Liver (tissue), 9 donors: ENCODE measurements around the gene FAAP100. TPM values are rescaled to one million over a fixed set of nuclear protein-coding genes. Genes with fewer than 3 reads are reported as not detected.

Source experiments
- DNase-seq: peaks from one replicate; pipeline ENCODE4 v3.0.0-alpha.2; 2017; ENCODE audit warnings: low spot score
- H3K27ac ChIP-seq, 2 donors: one replicate each; pipeline ENCODE4 v1.7.0; 2013; ENCODE audit warnings: inconsistent platforms in 2 of 2, low read length in 2 of 2, control low read depth in 1 of 2, low read depth in 1 of 2, mild to moderate bottlenecking in 1 of 2
- H3K27me3 ChIP-seq, 4 donors: one replicate each; pipeline versions ENCODE4 v1.6.1 to v1.7.0; 2013; ENCODE audit warnings: low read length in 3 of 4, inconsistent platforms in 1 of 4, mild to moderate bottlenecking in 1 of 4, moderate library complexity in 1 of 4; ENCODE audit not compliant: control insufficient read depth in 4 of 4, insufficient read depth in 4 of 4
- H3K36me3 ChIP-seq, 4 donors: one replicate each; pipeline versions ENCODE4 v1.6.1 to v1.7.0; 2013; ENCODE audit warnings: low read length in 3 of 4, mild to moderate bottlenecking in 3 of 4, low read depth in 1 of 4, moderate library complexity in 1 of 4; ENCODE audit not compliant: control insufficient read depth in 4 of 4, insufficient read depth in 3 of 4
- H3K4me1 ChIP-seq, 4 donors: one replicate each; pipeline versions ENCODE4 v1.6.1 to v1.7.0; 2013; ENCODE audit warnings: low read length in 3 of 4, mild to moderate bottlenecking in 3 of 4, moderate library complexity in 1 of 4; ENCODE audit not compliant: control insufficient read depth in 4 of 4, insufficient read depth in 4 of 4
- H3K4me3 ChIP-seq, 3 donors: one replicate each; pipeline versions ENCODE4 v1.6.1 to v1.7.0; 2013; ENCODE audit warnings: low read length in 3 of 3, control low read depth in 1 of 3, low read depth in 1 of 3, mild to moderate bottlenecking in 1 of 3
- H3K9ac ChIP-seq, 2 donors: one replicate each; pipeline ENCODE4 v1.7.0; 2013; ENCODE audit warnings: low read length in 2 of 2, mild to moderate bottlenecking in 2 of 2, moderate library complexity in 2 of 2, control low read depth in 1 of 2, low read depth in 1 of 2
- H3K9me3 ChIP-seq, 4 donors: one replicate each; pipeline versions ENCODE4 v1.6.1 to v1.7.0; 2013; ENCODE audit warnings: low read length in 3 of 4; ENCODE audit not compliant: control insufficient read depth in 4 of 4
- ATF3 ChIP-seq: IDR thresholded peaks from 2 replicates; pipeline ENCODE4 v1.6.1; 2016; ENCODE audit warnings: antibody characterized with exemption
- EGR1 ChIP-seq, 2 donors: IDR thresholded peaks; 2 replicates each; pipeline ENCODE4 v1.6.1; 2016 to 2018; ENCODE audit warnings: antibody characterized with exemption in 2 of 2, low read depth in 2 of 2
- FOXA1 ChIP-seq: IDR thresholded peaks from 2 replicates; pipeline ENCODE4 v1.6.1; 2016; ENCODE audit warnings: antibody characterized with exemption
- FOXA2 ChIP-seq: IDR thresholded peaks from 2 replicates; pipeline ENCODE4 v1.6.1; 2016; ENCODE audit warnings: antibody characterized with exemption
- GABPA ChIP-seq, 2 donors: IDR thresholded peaks in 1 of 2; conservative IDR thresholded peaks in 1 of 2; 2 replicates each; pipeline ENCODE4 v1.6.1; 2016; ENCODE audit warnings: antibody characterized with exemption in 2 of 2, mild to moderate bottlenecking in 1 of 2, moderate library complexity in 1 of 2
- HNF4A ChIP-seq, 2 donors: conservative IDR thresholded peaks; 2 replicates each; pipeline ENCODE4 v1.6.1; 2016; ENCODE audit warnings: antibody characterized with exemption in 2 of 2, mild to moderate bottlenecking in 2 of 2
- HNF4G ChIP-seq: IDR thresholded peaks from 2 replicates; pipeline ENCODE4 v1.6.1; 2016; ENCODE audit warnings: antibody characterized with exemption
- JUND ChIP-seq, 2 donors: IDR thresholded peaks; 2 replicates each; pipeline ENCODE4 v1.6.1; 2016; ENCODE audit warnings: antibody characterized with exemption in 2 of 2
- NR2F2 ChIP-seq: IDR thresholded peaks from 2 replicates; pipeline ENCODE4 v1.6.1; 2016; ENCODE audit warnings: antibody characterized with exemption
- RAD21 ChIP-seq, 2 donors: IDR thresholded peaks; 2 replicates each; pipeline ENCODE4 v1.6.1; 2016; ENCODE audit warnings: antibody characterized with exemption in 2 of 2, mild to moderate bottlenecking in 2 of 2
- REST ChIP-seq: IDR thresholded peaks from 2 replicates; pipeline ENCODE4 v1.6.1; 2016; ENCODE audit warnings: antibody characterized with exemption, mild to moderate bottlenecking
- RXRA ChIP-seq, 2 donors: IDR thresholded peaks; 2 replicates each; pipeline ENCODE4 v1.6.1; 2017 to 2018; ENCODE audit warnings: antibody characterized with exemption in 2 of 2, mild to moderate bottlenecking in 1 of 2
- SP1 ChIP-seq: IDR thresholded peaks from 2 replicates; pipeline ENCODE4 v1.6.1; 2018; ENCODE audit warnings: antibody characterized with exemption, mild to moderate bottlenecking
- TAF1 ChIP-seq: conservative IDR thresholded peaks from 2 replicates; pipeline ENCODE4 v1.6.1; 2016; ENCODE audit warnings: antibody characterized with exemption, mild to moderate bottlenecking
- ZBTB33 ChIP-seq: IDR thresholded peaks from 2 replicates; pipeline ENCODE4 v1.6.1; 2016; ENCODE audit warnings: antibody characterized with exemption
- WGBS: extraction: QIAGEN DNeasy Blood & Tissue Kit; methylation state at CpG from one replicate; pipeline ENCODE4 v1.1.7; 2013; 5-methylcytosine and 5-hydroxymethylcytosine counted together
- polyA plus RNA-seq, 2 donors: library from polyadenylated mRNA; stranded (reverse) in 1 of 2; unstranded in 1 of 2; fragments of 200-250 nt in 1 of 2; fragments of >200 nt in 1 of 2; fragmentation: Nextera tagmentation in 1 of 2; extraction: Ambion mirVana in 1 of 2; gene quantifications; one replicate each; pipeline versions ENCODE4 v1.2.1 to v1.2.3, GENCODE V29; 2013 to 2015
- total RNA-seq, 2 donors: library from RNA; depleted of rRNA; stranded (reverse); fragments of >200 nt; gene quantifications; one replicate each; pipeline ENCODE4 v1.2.3, GENCODE V29; 2014
- donor health status: healthy.
- donor health status: healthy.
- donor health status: healthy.
- donor health status: healthy.
- donor health status: healthy.

FAAP100 gene
- total and polyA plus RNA-seq, 4 donors, result 8.1 to 14.7 (median 9.7) TPM

GRCh38 chr17:81542431-81543338 lies 9.5 kb downstream of the FAAP100 start:
- Histone ChIP-seq H3K36me3 (peaks cover 5 to 75% (median 31%) of the 10 kb centered on the region in 4 donors), H3K9ac (no peak overlapping the region)

More at GRCh38 chr17:81542431-81543338, 9.5 kb downstream of the FAAP100 start:
- no peak for TF ChIP-seq RXRA (IDR thresholded peaks at IDR 0.05)
- TF ChIP-seq ATF3, result no peak
- no peak for TF ChIP-seq GABPA (IDR thresholded peaks at IDR 0.05 in 1 of 2, conservative IDR thresholded peaks at IDR 0.05 in 1 of 2)
- TF ChIP-seq ZBTB33, result no peak
- TF ChIP-seq NR2F2, result no peak
- TF ChIP-seq TAF1, result no peak
- TF ChIP-seq HNF4G, result no peak
- TF ChIP-seq FOXA2, result no peak
- no peak for TF ChIP-seq FOXA1
- TF ChIP-seq SP1, result no peak
- TF ChIP-seq RAD21 (IDR thresholded peaks at IDR 0.05), result no peak
- TF ChIP-seq JUND (IDR thresholded peaks at IDR 0.05), result no peak
- TF ChIP-seq HNF4A (conservative IDR thresholded peaks at IDR 0.05), result no peak
- no peak for TF ChIP-seq EGR1 (IDR thresholded peaks at IDR 0.05; ENCODE audit: low read depth in 2 of 2)
- no peak for TF ChIP-seq REST
- 91% methylated on average over 15 of the region's 15 CpGs for WGBS
- Histone ChIP-seq H3K27ac (no peak overlapping the region), H3K9me3 (no peaks in the 10 kb centered on the region), H3K27me3 (no peaks in the 10 kb centered on the region), H3K4me1 (peaks cover 0 to 1% (median 0%) of the 10 kb centered on the region in 4 donors), H3K4me3 (no peak overlapping the region)
- no peak for DNase-seq
